Panc1 (cell line): Measurements from ENCODE around the gene CHST11. TPM values are rescaled to one million over a fixed set of nuclear protein-coding genes. Genes with fewer than 3 reads are reported as not detected.

ENCODE experiments used
- ATAC-seq: fragments of 200-7000 bp; cut with Tn5 transposase; 2 replicates; pipeline ENCODE4 v1.9.1; 2020; ENCODE audit warnings: mild to moderate bottlenecking, moderate library complexity
- BruUV-seq: library from RNA; stranded (reverse); fragments of 400-500 nt; replicated peaks from 2 replicates; lab custom pipeline; 2021; lab: Mats Ljungman, UMichigan
- CTCF ChIA-PET: fragments of 300-600 bp; sonication (Branson Sonifier 250); formaldehyde crosslinking; loops from one replicate; lab custom pipeline; 2022; ENCODE audit warnings: antibody characterized with exemption; lab: Charles Lee
- POLR2A ChIA-PET: fragments of 300-600 bp; sonication (Branson Sonifier 250); formaldehyde crosslinking; loops from one replicate; lab custom pipeline; 2022; ENCODE audit warnings: antibody characterized with exemption; lab: Charles Lee
- DNase-seq: peaks from one replicate; pipeline ENCODE4 v3.0.0-alpha.2; 2010; ENCODE audit warnings: low read depth, low spot score
- H3K27ac ChIP-seq: 2 replicates; pipeline ENCODE4 v1.5.1; 2011; ENCODE audit warnings: mild to moderate bottlenecking, low read length, inconsistent platforms
- H3K27me3 ChIP-seq: fragments of 200-500 bp; sonication (Bioruptor generic); 2 replicates; pipeline ENCODE4 v1.6.0; 2014; ENCODE audit warnings: low read length, inconsistent platforms; ENCODE audit not compliant: control insufficient read depth, insufficient read depth
- H3K36me3 ChIP-seq: fragments of 200-500 bp; sonication (Bioruptor generic); 2 replicates; pipeline ENCODE4 v1.5.1; 2014; ENCODE audit warnings: inconsistent platforms, mild to moderate bottlenecking, low read length, moderate library complexity; ENCODE audit not compliant: control insufficient read depth, insufficient read depth
- H3K4me1 ChIP-seq: 2 replicates; pipeline ENCODE4 v1.5.1; 2011; ENCODE audit warnings: inconsistent platforms, mild to moderate bottlenecking, low read length, moderate library complexity; ENCODE audit not compliant: control insufficient read depth, insufficient read depth
- H3K4me3 ChIP-seq, 2 experiments: 2 replicates each; pipeline ENCODE4 v1.5.1; 2011 to 2012; ENCODE audit warnings: low read depth in 2 of 2, low read length in 2 of 2, mild to moderate bottlenecking in 2 of 2, inconsistent platforms in 1 of 2, moderate library complexity in 1 of 2
- H3K9me3 ChIP-seq: fragments of 200-500 bp; sonication (Bioruptor generic); 2 replicates; pipeline ENCODE4 v1.5.1; 2014; ENCODE audit warnings: low read depth, mild to moderate bottlenecking, inconsistent platforms, low read length, moderate library complexity; ENCODE audit not compliant: control insufficient read depth, insufficient read depth
- CTCF ChIP-seq: fragments of 450-650 bp; IDR thresholded peaks from 2 replicates; pipeline ENCODE4 v1.5.1; 2017; ENCODE audit warnings: mild to moderate bottlenecking
- POLR2AphosphoS5 ChIP-seq: IDR thresholded peaks from 2 replicates; pipeline ENCODE4 v1.6.1; 2012; ENCODE audit warnings: mild to moderate bottlenecking, low read depth, low read length, moderate library complexity
- REST ChIP-seq, 2 experiments: IDR thresholded peaks; 2 replicates each; pipeline ENCODE4 v1.6.1; 2011 to 2012; ENCODE audit warnings: low read depth in 2 of 2, control low read depth in 1 of 2, low read length in 1 of 2, mild to moderate bottlenecking in 1 of 2, moderate library complexity in 1 of 2; ENCODE audit not compliant: insufficient read depth in 1 of 2
- SIN3A ChIP-seq: IDR thresholded peaks from 2 replicates; pipeline ENCODE4 v1.6.1; 2012; ENCODE audit warnings: low read depth, mild to moderate bottlenecking, low read length, moderate library complexity, borderline replicate concordance; ENCODE audit not compliant: insufficient read depth
- TCF7L2 ChIP-seq: IDR thresholded peaks from 2 replicates; pipeline ENCODE4 v1.6.1; 2011; ENCODE audit warnings: mild to moderate bottlenecking, low read depth, low read length, inconsistent platforms
- in situ Hi-C: cut with HindIII; loops from 2 replicates; pipeline ENCODE4 v1.10.0; 2016; ENCODE audit warnings: low sequenced_read_pairs, low pct_unique_long_range_greater_than_20kb
- intact Hi-C: fragments of 100-400 bp; cut with micrococcal nuclease; formaldehyde crosslinking; loops from one replicate; pipeline ENCODE4 v1.10.0; 2022; ENCODE audit not compliant: unreplicated experiment
- total RNA-seq: library from RNA; stranded (reverse); gene quantifications from one replicate; pipeline ENCODE4 v1.2.1, GENCODE V29; 2021; ENCODE audit not compliant: unreplicated experiment

Gene CHST11
- total RNA-seq, 1 experiment from 2014 or later = 11.4 TPM

- no peak overlapping the region for H3K27ac ChIP-seq
- ATAC-seq (no peak), DNase-seq (no peak)
- ChIA-PET CTCF (interaction anchor here (0.6 kb wide), 1 partner anchor 136 kb away, joined by 14 read pairs; no protein-coding TSS in a partner anchor), POLR2A (no interaction called here)
- intact Hi-C loops = no loop called here
- no peak overlapping the region for H3K4me3 ChIP-seq
- BruUV-seq = no TSS peak
- no peaks in the 10 kb centered on the region for H3K36me3 ChIP-seq
- H3K4me1 ChIP-seq = no peaks in the 10 kb centered on the region
- H3K9me3 ChIP-seq = no peaks in the 10 kb centered on the region
- in situ Hi-C loops = no loop called here
- H3K27me3 ChIP-seq = no peaks in the 10 kb centered on the region
- no peak for TF ChIP-seq TCF7L2
- no peak for TF ChIP-seq SIN3A
- no peak for TF ChIP-seq CTCF
- TF ChIP-seq POLR2AphosphoS5 = no peak
- TF ChIP-seq REST (IDR thresholded peaks at IDR 0.05; ENCODE audit: insufficient read depth in 1 of 2, low read depth in 2 of 2, low read length in 1 of 2) = no peak
These were observed 136.7 kb downstream of the CHST11 start for GRCh38 chr12:104593482-104593881.

- CTCF ChIA-PET = no interaction called here
- DNase-seq = no peak
- Histone ChIP-seq H3K4me1 (no peaks in the 10 kb centered on the region), H3K4me3 (no peak overlapping the region), H3K9me3 (no peaks in the 10 kb centered on the region), H3K27me3 (no peaks in the 10 kb centered on the region), H3K36me3 (no peaks in the 10 kb centered on the region), H3K27ac (no peak overlapping the region)
- no peak for ATAC-seq
- BruUV-seq = no TSS peak
- in situ Hi-C loops = no loop called here
- POLR2A ChIA-PET = no interaction called here
- TF ChIP-seq REST (IDR thresholded peaks at IDR 0.05; ENCODE audit: insufficient read depth in 1 of 2, low read depth in 2 of 2, low read length in 1 of 2) (no peak), SIN3A (no peak), CTCF (no peak), TCF7L2 (no peak), POLR2AphosphoS5 (no peak)
- intact Hi-C loops = no loop called here
These were observed 139.5 kb downstream of the CHST11 start for GRCh38 chr12:104596134-104596799.
